GM12801 (cell line): Measurements from ENCODE around the gene OSBPL10.

Experiments
- CTCF ChIP-seq: IDR thresholded peaks from one replicate; pipeline ENCODE4 v1.5.1; 2011; ENCODE audit warnings: control low read depth; ENCODE audit not compliant: insufficient read length; ENCODE audit errors: extremely low read depth

OSBPL10 gene

GRCh38 chr3:31813197-31813596 is 167.9 kb downstream of the OSBPL10 start:
- no peak for TF ChIP-seq CTCF

GRCh38 chr3:31810991-31811433 is 170.1 kb downstream of the OSBPL10 start:
- no peak for TF ChIP-seq CTCF

DNA sequence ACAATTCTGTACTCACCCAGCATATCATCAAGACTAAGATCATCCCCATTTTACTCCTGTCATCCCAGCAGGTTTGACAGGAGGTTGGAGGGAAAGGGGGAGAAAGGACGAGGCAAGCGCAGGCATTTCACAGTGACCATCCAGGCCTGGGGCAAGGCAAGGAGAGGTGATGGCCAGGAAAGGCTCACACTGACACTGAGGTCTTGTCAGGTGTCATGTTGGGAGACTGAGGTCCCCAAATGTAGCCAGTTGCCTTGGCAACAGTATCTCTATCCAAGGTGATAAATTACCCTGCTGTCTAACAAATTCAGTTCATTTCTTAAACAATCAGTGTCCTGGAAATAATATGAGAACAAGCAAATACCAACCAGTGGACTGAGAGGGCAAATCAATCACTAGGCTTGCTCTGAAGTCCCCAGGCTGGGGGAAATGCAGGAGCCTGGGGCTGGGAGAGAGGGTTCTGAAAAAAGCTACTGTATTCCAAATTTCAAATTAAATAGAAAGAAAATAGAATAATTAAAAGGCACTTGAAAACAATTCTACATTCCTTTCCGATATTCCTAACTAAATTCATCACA is 172.8 kb downstream of the OSBPL10 start:
- no peak for TF ChIP-seq CTCF

DNA sequence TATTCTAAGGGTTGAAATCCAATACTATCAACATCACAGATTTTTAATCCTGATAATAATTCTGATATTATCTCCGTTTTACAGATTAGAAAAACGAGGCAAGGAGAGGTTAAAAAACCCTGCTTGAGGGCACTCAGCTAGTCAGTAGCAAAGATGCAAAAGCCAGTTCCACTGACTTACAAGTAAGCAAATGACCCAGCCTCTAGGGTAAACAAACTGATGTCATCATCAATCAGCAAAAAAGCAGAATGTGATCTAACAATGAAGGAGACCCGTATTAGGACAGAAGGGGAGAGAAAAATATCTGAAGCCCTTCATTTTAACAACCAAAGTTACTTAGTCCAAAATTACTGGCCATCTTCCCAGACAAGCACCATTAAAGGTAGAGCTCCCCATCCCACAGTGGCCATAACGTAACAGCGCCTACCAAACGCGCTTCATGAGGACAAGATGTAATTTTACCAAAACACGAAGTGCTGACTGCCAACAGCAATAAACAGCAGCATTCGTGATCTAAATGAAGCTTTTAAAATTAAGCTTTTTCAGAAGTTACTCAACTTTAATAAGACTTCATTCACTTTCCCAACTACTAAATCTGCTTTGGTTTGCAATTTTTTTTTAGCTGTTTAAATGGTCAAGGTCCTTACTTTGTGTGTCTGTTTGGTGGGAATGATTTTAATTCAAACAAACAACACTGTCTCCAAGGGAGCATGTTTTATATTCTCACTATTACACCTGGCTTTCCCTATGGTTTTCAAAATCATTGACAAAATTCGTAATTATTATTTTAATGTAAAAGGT is 176.6 kb downstream of the OSBPL10 start:
- no peak for TF ChIP-seq CTCF

DNA sequence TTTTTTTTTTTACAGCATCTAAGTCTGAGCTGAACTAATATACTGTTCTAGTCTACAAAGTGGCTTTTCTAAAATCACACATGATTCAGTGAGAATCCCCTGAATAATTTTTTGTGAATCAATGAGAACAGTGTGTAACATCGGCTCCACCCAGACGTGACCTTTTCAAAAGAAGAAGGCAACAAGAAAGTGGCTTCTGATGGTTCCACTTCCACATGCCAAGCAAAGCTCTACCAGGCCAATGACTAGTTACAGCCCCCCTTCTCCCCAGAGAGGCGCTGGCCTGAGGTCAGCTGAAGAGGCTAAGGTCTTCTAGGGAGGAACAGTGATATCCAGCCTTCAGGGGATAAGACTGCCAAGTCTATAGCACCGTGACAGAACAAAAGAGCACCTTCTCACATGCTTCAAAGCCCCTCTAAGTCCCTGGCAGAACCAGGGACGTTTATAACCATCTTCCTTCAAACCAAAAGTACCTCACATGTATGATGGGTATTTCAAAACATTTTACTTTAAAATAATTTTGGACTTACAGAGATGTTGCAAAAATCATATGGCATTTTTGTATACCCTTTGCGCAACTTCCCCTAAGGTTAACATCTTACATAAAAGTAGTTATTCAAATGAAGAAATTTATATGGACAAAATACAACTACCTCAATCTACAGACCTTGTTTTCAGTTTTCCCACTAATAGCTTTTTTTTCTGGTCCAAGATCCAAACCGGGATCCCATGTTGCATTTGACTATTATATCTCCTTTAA is 177.9 kb downstream of the OSBPL10 start:
- no peak for TF ChIP-seq CTCF

GRCh38 chr3:31800436-31800835 is 180.6 kb downstream of the OSBPL10 start:
- no peak for TF ChIP-seq CTCF

DNA sequence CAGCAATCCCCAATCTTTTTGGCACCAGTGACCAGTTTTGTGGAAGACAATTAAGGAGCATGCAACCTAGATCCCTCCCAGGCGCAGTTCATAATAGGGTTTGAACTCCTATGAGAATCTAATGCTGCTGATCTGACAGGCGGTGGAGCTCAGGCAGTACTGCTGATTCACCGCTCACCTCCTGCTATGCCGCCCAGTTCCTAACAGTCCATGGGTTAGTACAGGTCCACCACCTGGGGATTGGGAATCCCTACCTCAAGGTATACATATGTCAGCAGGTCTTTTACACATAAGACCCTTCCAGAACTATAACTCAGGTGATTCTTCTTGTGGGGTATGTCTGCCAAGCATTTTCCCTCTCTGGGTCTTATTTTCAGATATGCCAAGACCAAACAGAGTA is 182.2 kb downstream of the OSBPL10 start:
- TF ChIP-seq CTCF, result no peak
